Endothelial cell of umbilical vein (primary cell): Measurements from ENCODE around the gene IDI2. TPM values are rescaled to one million over a fixed set of nuclear protein-coding genes. Genes with fewer than 3 reads are reported as not detected.

Experiments used
- BruUV-seq: library from RNA; stranded (reverse); fragments of 400-500 nt; replicated peaks from 2 replicates; lab custom pipeline; 2021; lab: Mats Ljungman, UMichigan
- CTCF ChIA-PET: fragments of 300-600, 350-600 bp; sonication (Branson Sonifier 250); formaldehyde crosslinking; loops from one replicate; lab custom pipeline; 2021; ENCODE audit warnings: antibody characterized with exemption, inconsistent platforms; lab: Charles Lee
- POLR2A ChIA-PET: fragments of 300-600, 350-600 bp; sonication (Branson Sonifier 250); formaldehyde crosslinking; loops from one replicate; lab custom pipeline; 2021; ENCODE audit warnings: antibody characterized with exemption, inconsistent platforms; lab: Charles Lee
- DNase-seq: peaks from one replicate; pipeline ENCODE4 v3.0.0-alpha.2; 2011; ENCODE audit warnings: low read depth, low spot score
- FAIRE-seq: peaks from 2 replicates; lab custom pipeline; 2011; peaks lifted over from hg19 to GRCh38; lab: Jason Lieb, UNC
- H2AFZ ChIP-seq: 2 replicates; pipeline ENCODE4 v1.6.0; 2012; ENCODE audit warnings: low read depth, low read length, control low read depth, inconsistent platforms
- H3K27ac ChIP-seq: 2 replicates; pipeline ENCODE4 v1.5.1; 2011; ENCODE audit warnings: low read depth, mild to moderate bottlenecking, control low read depth, low read length, moderate library complexity; ENCODE audit not compliant: insufficient read depth
- H3K27me3 ChIP-seq, 2 experiments: 2 replicates each; pipeline versions ENCODE4 v1.6.0 to v1.6.1; 2011; ENCODE audit warnings: low read length in 2 of 2, mixed read lengths in 1 of 2; ENCODE audit not compliant: control insufficient read depth in 2 of 2, insufficient read depth in 2 of 2
- H3K36me3 ChIP-seq, 2 experiments: 2 replicates in 1 of 2; 3 replicates in 1 of 2; pipeline ENCODE4 v1.5.1; 2011; ENCODE audit warnings: low read length in 2 of 2, mild to moderate bottlenecking in 1 of 2, moderate library complexity in 1 of 2; ENCODE audit not compliant: control insufficient read depth in 2 of 2, insufficient read depth in 2 of 2; ENCODE audit errors: extremely low read depth in 1 of 2
- H3K4me1 ChIP-seq: 3 replicates; pipeline ENCODE4 v1.5.1; 2011; ENCODE audit warnings: mild to moderate bottlenecking, low read length; ENCODE audit not compliant: control insufficient read depth, insufficient read depth; ENCODE audit errors: extremely low read depth
- H3K4me2 ChIP-seq: 2 replicates; pipeline ENCODE4 v1.6.1; 2011; ENCODE audit warnings: low read length, control low read depth, mixed read lengths; ENCODE audit not compliant: insufficient read depth
- H3K4me3 ChIP-seq, 3 experiments: fragments of 200-600 bp in 1 of 3; sonication (generic), shearing (Covaris generic) in 1 of 3; replicated peaks in 1 of 3; 2 replicates each; pipeline ENCODE4 v1.5.1; 2011 to 2016; ENCODE audit warnings: control low read depth in 3 of 3, low read length in 3 of 3, mild to moderate bottlenecking in 2 of 3, inconsistent platforms in 1 of 3, low read depth in 1 of 3, moderate library complexity in 1 of 3; ENCODE audit not compliant: insufficient read depth in 1 of 3
- H3K79me2 ChIP-seq: 2 replicates; pipeline ENCODE4 v1.6.0; 2012; ENCODE audit warnings: low read length, inconsistent platforms; ENCODE audit not compliant: control insufficient read depth, insufficient read depth
- H3K9ac ChIP-seq: replicated peaks from 2 replicates; pipeline ENCODE3; 2011; ENCODE audit warnings: low read length, control low read depth; ENCODE audit not compliant: insufficient read depth; ENCODE audit errors: extremely low read depth
- H3K9me1 ChIP-seq: replicated peaks from 3 replicates; pipeline ENCODE4 v1.6.0; 2011; ENCODE audit warnings: mild to moderate bottlenecking, low read length; ENCODE audit not compliant: control insufficient read depth, insufficient read depth; ENCODE audit errors: extremely low read depth
- H3K9me3 ChIP-seq: replicated peaks from 2 replicates; pipeline ENCODE4 v1.5.1; 2012; ENCODE audit warnings: low read length, inconsistent platforms; ENCODE audit not compliant: control insufficient read depth, insufficient read depth
- H4K20me1 ChIP-seq: replicated peaks from 2 replicates; pipeline ENCODE3; 2011; ENCODE audit warnings: mild to moderate bottlenecking, low read length; ENCODE audit not compliant: control insufficient read depth, insufficient read depth; ENCODE audit errors: extremely low read depth
- FOS ChIP-seq: IDR thresholded peaks from 2 replicates; pipeline ENCODE4 v1.6.1; 2011; ENCODE audit warnings: mild to moderate bottlenecking, low read length, moderate library complexity, borderline replicate concordance; ENCODE audit not compliant: insufficient read depth
- GATA2 ChIP-seq: IDR thresholded peaks from 2 replicates; pipeline ENCODE4 v1.7.0; 2011; ENCODE audit warnings: low read depth, mild to moderate bottlenecking, moderate library complexity, mixed read lengths, low read length; ENCODE audit not compliant: insufficient read length, insufficient read depth
- JUN ChIP-seq: IDR thresholded peaks from 2 replicates; pipeline ENCODE4 v1.6.1; 2011; ENCODE audit warnings: borderline replicate concordance, low read depth; ENCODE audit not compliant: insufficient read length, insufficient read depth
- MAX ChIP-seq: IDR thresholded peaks from 2 replicates; pipeline ENCODE4 v1.6.1; 2011; ENCODE audit not compliant: insufficient read depth, insufficient read length
- POLR2A ChIP-seq: IDR thresholded peaks from 2 replicates; pipeline ENCODE4 v1.6.1; 2012; ENCODE audit warnings: low read depth, mild to moderate bottlenecking, control low read depth, low read length
- POLR2AphosphoS5 ChIP-seq: IDR thresholded peaks from 2 replicates; pipeline ENCODE4 v1.6.1; 2012; ENCODE audit warnings: low read depth, mild to moderate bottlenecking, control low read depth, low read length, moderate library complexity; ENCODE audit not compliant: insufficient read depth
- dilution Hi-C: fragments of 300-500 bp; cut with MboI; formaldehyde crosslinking; loops from one replicate; pipeline ENCODE4 v1.15.0; 2019; ENCODE audit warnings: low sequenced_read_pairs; ENCODE audit not compliant: extremely low pct_ligation_motif_present
- intact Hi-C: fragments of 100-400 bp; cut with micrococcal nuclease; formaldehyde crosslinking; loops from one replicate; pipeline ENCODE4 v1.10.0; 2022
- polyA plus RNA-seq, 4 experiments: library from polyadenylated mRNA; depleted of rRNA in 3 of 4; stranded (reverse) in 3 of 4; unstranded in 1 of 4; fragments of >200 nt; gene quantifications; 2 replicates each; pipeline versions ENCODE4 v1.2.1 to v1.2.3, GENCODE V29; 2011 to 2012; ENCODE audit warnings: missing spikeins in 1 of 4
- total RNA-seq: library from RNA; stranded (reverse); gene quantifications from 2 replicates; pipeline ENCODE4 v1.2.3, GENCODE V29; 2021

IDI2 gene
- total and polyA plus RNA-seq, 2 donors (not counting 3 experiments of a cell fraction or from before 2014, with no cell fraction given) = not detected

GRCh38 chr10:986881-987619, 38.6 kb downstream of the IDI2 start:
- FAIRE-seq = peak; percentile 43

GRCh38 chr10:986137-986825, 39.4 kb downstream of the IDI2 start:
- Histone ChIP-seq H3K36me3 (peaks cover 0 to 4% of the 10 kb centered on the region in 2 experiments), H4K20me1 (peaks cover 2% of the 10 kb centered on the region), H3K9me3 (no peaks in the 10 kb centered on the region), H3K9ac (no peak overlapping the region), H3K27ac (no peak overlapping the region), H3K4me1 (peaks cover 13% of the 10 kb centered on the region), H3K27me3 (no peaks in the 10 kb centered on the region), H3K9me1 (no peaks in the 10 kb centered on the region), H3K79me2 (peaks cover 32% of the 10 kb centered on the region), H3K4me2 (no peak overlapping the region), H2AFZ (no peak overlapping the region), H3K4me3 (no peak overlapping the region)
- no peak for DNase-seq
- ChIA-PET CTCF (no interaction called here), POLR2A (interaction anchor here (0.7 to 1.2 kb wide), 3 partner anchors 29 to 476 kb away, joined by 4 to 6 read pairs (median 5); partner anchors contain the start of gene LARP4B)
- FAIRE-seq = peak; percentile 79
- TF ChIP-seq POLR2A = no peak
- TF ChIP-seq MAX = no peak
- TF ChIP-seq JUN = peak; percentile 31
- peak; percentile 56 for TF ChIP-seq FOS
- no peak for TF ChIP-seq GATA2
- BruUV-seq = no TSS peak
- dilution Hi-C loops = no loop called here
- intact Hi-C loops = loop anchor here (5.0 kb wide), 1 partner anchor 61 kb away; the partner anchor contains the start of gene IDI1

More at GRCh38 chr10:986881-987619, 38.6 kb downstream of the IDI2 start:
- ChIA-PET POLR2A (interaction anchor here (0.7 to 1.5 kb wide), 4 partner anchors 29 to 476 kb away, joined by 4 to 6 read pairs (median 4); partner anchors contain the start of genes IDI1 and LARP4B), CTCF (interaction anchor here (1.0 to 1.8 kb wide), 2 partner anchors 12 to 17 kb away, joined by 3 to 5 read pairs; no protein-coding TSS in a partner anchor)
- Histone ChIP-seq H4K20me1 (peaks cover 2% of the 10 kb centered on the region), H3K4me1 (peaks cover 13% of the 10 kb centered on the region), H3K9ac (peak overlapping the region; percentile 96), H3K9me1 (no peaks in the 10 kb centered on the region), H3K27me3 (no peaks in the 10 kb centered on the region), H2AFZ (peak overlapping the region; percentile 71), H3K4me2 (peak overlapping the region; percentile 89), H3K4me3 (peak overlapping the region in 2 of 3 experiments; percentile 84 to 94), H3K79me2 (peaks cover 37% of the 10 kb centered on the region), H3K9me3 (no peaks in the 10 kb centered on the region), H3K27ac (peak overlapping the region; percentile 86), H3K36me3 (peaks cover 0 to 4% of the 10 kb centered on the region in 2 experiments)
- peak; percentile 56 for TF ChIP-seq POLR2A
- TF ChIP-seq POLR2AphosphoS5 = no peak
- intact Hi-C loops (loop anchor here (5.0 kb wide), 1 partner anchor 60 kb away; the partner anchor contains the start of gene IDI1), dilution Hi-C loops (no loop called here)
- no peak for DNase-seq
- TSS peak; percentile 36 for BruUV-seq
